Central memory CD8-positive, alpha-beta T cell (primary cell): ENCODE measurements around the gene ST6GALNAC6.
A peak's percentile ranks its signal among the peaks of the same experiment; 100 is the strongest.

Experiments
- ATAC-seq: fragments of 150-1000 bp; cut with Tn5 transposase; replicated peaks from 2 replicates; pipeline ENCODE4 v1.10.0; 2022; ENCODE audit warnings: mild to moderate bottlenecking, moderate FRiP score, moderate number of reproducible peaks; ENCODE audit not compliant: poor library complexity, severe bottlenecking; ENCODE audit errors: extremely low read depth
- DNase-seq, 2 donors: peaks; one replicate each; pipeline ENCODE4 v3.0.0; 2021; ENCODE audit warnings: low spot score in 2 of 2
- H3K27ac Mint-ChIP-seq: one replicate; pipeline ENCODE4 v1.8.0; 2022; ENCODE audit warnings: low read depth, mild to moderate bottlenecking, moderate library complexity, mixed read lengths
- H3K27me3 Mint-ChIP-seq: one replicate; pipeline ENCODE4 v1.8.0; 2022; ENCODE audit warnings: mixed read lengths
- H3K36me3 Mint-ChIP-seq: one replicate; pipeline ENCODE4 v1.8.0; 2022; ENCODE audit warnings: mild to moderate bottlenecking, moderate library complexity, mixed read lengths; ENCODE audit not compliant: insufficient read depth
- H3K4me1 Mint-ChIP-seq: one replicate; pipeline ENCODE4 v1.8.0; 2022; ENCODE audit warnings: mixed read lengths
- H3K4me3 Mint-ChIP-seq: one replicate; pipeline ENCODE4 v1.8.0; 2022; ENCODE audit warnings: mild to moderate bottlenecking, moderate library complexity, mixed read lengths
- H3K9me3 Mint-ChIP-seq: one replicate; pipeline ENCODE4 v1.8.0; 2022; ENCODE audit warnings: mixed read lengths

The ST6GALNAC6 gene

DNA sequence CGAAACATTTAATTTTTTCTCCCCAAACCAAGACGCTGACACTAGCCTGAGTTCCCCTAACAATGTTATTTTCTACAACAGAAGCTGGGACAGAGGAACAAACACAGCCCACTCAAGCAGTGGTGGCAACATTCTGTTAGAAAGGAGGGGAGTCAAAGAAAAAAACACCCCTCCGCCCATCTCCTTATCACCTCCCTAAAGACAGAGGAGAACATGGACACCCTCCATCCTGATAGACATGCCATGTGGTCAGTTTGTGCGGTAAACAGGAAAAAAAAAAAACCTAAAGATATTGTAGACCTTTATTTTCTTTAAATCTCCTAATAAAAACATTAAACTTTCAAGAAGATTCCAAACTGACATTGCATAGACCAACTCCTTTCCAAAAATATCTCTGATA, 41.2 kb upstream of the ST6GALNAC6 start:
- DNase-seq (no peak), ATAC-seq (no peak)
- Mint-ChIP-seq H3K4me3 (no peak overlapping the region), H3K9me3 (no peaks in the 10 kb centered on the region), H3K36me3 (peaks cover 47% of the 10 kb centered on the region), H3K4me1 (peaks cover 43% of the 10 kb centered on the region), H3K27me3 (no peaks in the 10 kb centered on the region), H3K27ac (no peak overlapping the region)

DNA sequence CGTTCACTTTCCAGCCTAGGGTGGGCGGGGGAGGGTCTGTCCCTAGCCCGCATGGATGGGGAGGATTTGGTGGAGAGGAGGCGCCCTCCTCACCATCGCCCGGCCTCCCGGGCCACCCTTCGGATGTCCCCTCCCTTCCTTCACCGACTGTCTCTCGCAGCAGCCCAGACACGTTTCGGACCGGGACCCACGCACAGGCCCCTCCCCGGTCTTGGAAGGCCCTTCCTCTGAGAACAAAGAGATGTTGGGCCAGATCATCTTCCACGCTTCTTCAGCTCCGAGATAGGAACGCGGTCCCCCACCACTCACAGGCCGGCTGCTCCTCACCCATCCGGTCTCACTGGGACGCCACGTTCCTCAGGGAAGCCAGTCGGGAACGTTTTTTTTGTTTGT, 38.9 kb upstream of the ST6GALNAC6 start:
- peaks cover 48% of the 10 kb centered on the region for H3K4me1 Mint-ChIP-seq
- H3K9me3 Mint-ChIP-seq, result no peaks in the 10 kb centered on the region
- peak overlapping the region; percentile 85 for H3K4me3 Mint-ChIP-seq
- ATAC-seq (no peak), DNase-seq (no peak)
- H3K27me3 Mint-ChIP-seq, result no peaks in the 10 kb centered on the region
- peaks cover 42% of the 10 kb centered on the region for H3K36me3 Mint-ChIP-seq
- peak overlapping the region; percentile 87 for H3K27ac Mint-ChIP-seq

DNA sequence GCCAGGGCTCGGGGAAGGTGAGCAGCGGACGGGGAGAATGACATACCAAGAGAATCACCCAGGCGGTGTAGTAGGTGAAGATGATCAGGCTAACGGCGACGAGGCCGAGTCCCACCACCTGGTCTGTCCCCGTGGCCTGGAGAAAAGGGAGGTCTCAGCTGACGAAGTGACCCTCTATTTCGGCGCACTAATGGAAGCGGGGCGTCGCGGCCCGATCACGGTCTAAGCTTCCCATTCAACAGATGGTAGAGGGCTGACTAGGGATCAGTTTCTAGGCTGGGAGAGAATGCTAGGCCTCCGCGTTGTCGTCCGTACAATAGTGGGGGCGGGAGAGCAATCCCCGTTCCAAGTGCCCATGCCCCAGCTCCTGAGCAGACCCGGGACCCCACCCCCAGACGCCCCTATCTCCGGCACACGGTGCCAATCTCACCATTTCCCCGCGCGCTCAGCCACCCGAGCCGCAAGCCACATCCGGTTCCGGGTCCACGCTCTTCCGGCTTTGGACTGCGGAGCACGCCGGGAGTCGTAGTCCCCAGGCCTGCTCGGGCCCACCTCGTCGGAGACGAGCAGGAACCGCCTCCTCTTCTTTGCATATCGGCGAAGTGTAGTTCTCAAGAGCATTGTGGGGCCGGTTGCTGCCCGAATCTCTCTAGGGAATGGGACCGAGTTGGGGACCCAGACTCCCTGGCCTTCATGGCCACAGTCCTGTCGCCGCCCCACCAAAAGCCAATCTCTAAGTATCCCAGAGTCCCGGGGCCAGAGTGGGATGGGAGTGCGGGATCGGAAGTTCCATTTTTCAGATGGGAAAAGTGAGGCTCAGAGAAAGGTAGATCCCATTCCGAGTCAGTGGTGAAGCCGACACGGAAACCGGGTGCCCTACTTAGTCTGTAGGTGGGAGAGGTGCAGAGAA, 38.2 kb upstream of the ST6GALNAC6 start, which contains the start of gene DPM2:
Gene DPM2, minus strand, starts transcription at position 467 of the 910 bp plus-strand sequence. Its CDS starts 34 bp downstream, at position 433.
- Mint-ChIP-seq H3K4me3 (peak within 1 kb of the TSS; percentile 85), H3K9me3 (no peaks in the 10 kb centered on the region), H3K27ac (peak within 1 kb of the TSS; percentile 87), H3K36me3 (peaks cover 37% of the 10 kb centered on the region), H3K27me3 (no peaks in the 10 kb centered on the region), H3K4me1 (peaks cover 41% of the 10 kb centered on the region)
- peak; percentile 95 for ATAC-seq
- DNase-seq, result peak; percentile 67 to 68

DNA sequence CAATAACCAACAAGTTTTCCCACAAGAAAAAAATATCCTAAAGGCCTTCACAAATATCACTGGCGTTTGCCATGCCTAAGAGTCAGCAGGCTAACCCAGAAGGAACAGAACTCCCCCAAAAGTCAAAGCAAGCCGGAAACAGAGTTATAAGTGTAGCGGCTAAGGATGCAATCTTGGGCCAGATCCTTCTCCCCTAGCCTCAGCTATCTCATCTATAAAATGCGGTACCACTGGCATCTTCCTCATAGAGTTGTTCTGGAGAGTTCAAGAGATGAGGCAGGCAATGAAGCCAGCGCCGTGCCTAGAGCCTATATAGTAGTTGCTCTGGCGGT, 37.6 kb upstream of the ST6GALNAC6 start:
- ATAC-seq, result no peak
- no peak for DNase-seq
- Mint-ChIP-seq H3K9me3 (no peaks in the 10 kb centered on the region), H3K27me3 (no peaks in the 10 kb centered on the region), H3K36me3 (peaks cover 32% of the 10 kb centered on the region), H3K4me3 (peak overlapping the region; percentile 85), H3K27ac (peak overlapping the region; percentile 87), H3K4me1 (peaks cover 40% of the 10 kb centered on the region)

DNA sequence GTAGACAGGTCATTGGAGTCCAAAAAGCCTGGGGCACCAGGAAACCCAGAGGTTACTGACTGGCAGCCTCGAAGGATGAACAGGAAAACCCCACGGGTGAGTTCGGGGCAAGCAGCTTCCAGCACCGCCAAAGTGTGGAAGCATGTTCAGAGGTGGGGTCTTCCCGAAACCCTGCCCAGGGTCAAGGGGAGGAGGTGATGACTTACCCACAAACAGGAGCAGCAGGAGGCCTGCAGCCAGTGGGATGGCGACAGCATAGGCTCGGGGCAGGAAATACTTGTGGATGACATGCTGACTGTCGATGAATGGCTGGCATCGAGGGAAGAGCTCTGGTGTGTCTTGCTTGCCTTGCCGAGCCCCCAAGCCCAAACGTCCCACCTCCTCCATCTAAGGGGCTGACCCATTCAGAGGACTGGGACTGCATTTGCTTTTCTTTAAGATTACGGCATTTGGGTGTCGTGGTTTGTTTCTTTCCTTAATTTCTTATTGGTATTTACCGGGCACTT, 37.0 kb upstream of the ST6GALNAC6 start:
- Mint-ChIP-seq H3K4me1 (peaks cover 43% of the 10 kb centered on the region), H3K27ac (peak overlapping the region; percentile 87), H3K4me3 (peak overlapping the region; percentile 85), H3K36me3 (peaks cover 32% of the 10 kb centered on the region), H3K9me3 (no peaks in the 10 kb centered on the region), H3K27me3 (no peaks in the 10 kb centered on the region)
- no peak for ATAC-seq
- no peak for DNase-seq

DNA sequence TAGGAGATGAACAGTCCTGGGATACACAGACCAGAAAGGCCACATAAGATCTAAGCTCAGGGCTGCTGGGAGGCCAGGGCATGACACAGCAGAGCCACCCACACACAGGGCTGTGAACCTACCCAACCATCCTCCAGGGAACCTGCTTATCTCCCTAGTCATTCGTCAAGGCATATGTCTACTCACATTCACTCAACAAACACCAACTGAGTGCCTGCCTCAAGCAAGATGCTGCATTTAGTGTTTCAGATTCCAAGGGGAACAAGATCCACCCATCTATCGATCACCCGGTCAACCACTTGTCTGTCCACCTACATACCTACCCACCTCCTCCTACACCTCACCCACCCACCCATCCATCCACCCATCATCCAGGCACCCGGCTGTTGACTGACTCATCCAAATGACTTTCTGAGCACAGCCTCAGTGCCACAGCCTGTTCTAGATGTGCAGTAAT, 36.4 kb upstream of the ST6GALNAC6 start:
- peak overlapping the region; percentile 87 for H3K27ac Mint-ChIP-seq
- peak overlapping the region; percentile 85 for H3K4me3 Mint-ChIP-seq
- H3K9me3 Mint-ChIP-seq, result no peaks in the 10 kb centered on the region
- H3K27me3 Mint-ChIP-seq, result no peaks in the 10 kb centered on the region
- DNase-seq, result no peak
- no peak for ATAC-seq
- peaks cover 47% of the 10 kb centered on the region for H3K4me1 Mint-ChIP-seq
- H3K36me3 Mint-ChIP-seq, result peaks cover 30% of the 10 kb centered on the region

DNA sequence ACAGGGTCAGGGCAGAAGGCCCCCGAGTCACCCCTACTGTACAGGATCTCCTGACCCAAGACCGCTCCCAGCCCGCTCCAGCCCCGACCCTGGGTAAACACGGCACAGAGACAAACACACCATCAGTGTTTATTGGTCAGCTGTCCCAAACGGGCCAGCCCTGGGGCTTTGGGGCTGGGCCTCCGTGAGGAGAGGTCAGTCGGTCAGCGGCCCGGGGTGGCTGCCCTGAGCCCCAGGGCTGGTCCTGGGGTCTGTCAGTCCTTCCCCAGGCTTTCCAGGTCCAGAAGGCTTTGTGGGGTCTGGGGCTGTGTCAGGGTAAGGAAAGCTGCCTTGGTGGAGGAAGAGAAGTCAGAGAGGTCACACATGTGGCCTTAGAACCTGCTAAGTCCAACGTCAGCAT, 35.6 kb upstream of the ST6GALNAC6 start:
- H3K27ac Mint-ChIP-seq, result no peak overlapping the region
- H3K36me3 Mint-ChIP-seq, result peaks cover 30% of the 10 kb centered on the region
- H3K4me1 Mint-ChIP-seq, result peaks cover 50% of the 10 kb centered on the region
- DNase-seq (no peak), ATAC-seq (no peak)
- no peaks in the 10 kb centered on the region for H3K27me3 Mint-ChIP-seq
- no peaks in the 10 kb centered on the region for H3K9me3 Mint-ChIP-seq
- peak overlapping the region; percentile 85 for H3K4me3 Mint-ChIP-seq

DNA sequence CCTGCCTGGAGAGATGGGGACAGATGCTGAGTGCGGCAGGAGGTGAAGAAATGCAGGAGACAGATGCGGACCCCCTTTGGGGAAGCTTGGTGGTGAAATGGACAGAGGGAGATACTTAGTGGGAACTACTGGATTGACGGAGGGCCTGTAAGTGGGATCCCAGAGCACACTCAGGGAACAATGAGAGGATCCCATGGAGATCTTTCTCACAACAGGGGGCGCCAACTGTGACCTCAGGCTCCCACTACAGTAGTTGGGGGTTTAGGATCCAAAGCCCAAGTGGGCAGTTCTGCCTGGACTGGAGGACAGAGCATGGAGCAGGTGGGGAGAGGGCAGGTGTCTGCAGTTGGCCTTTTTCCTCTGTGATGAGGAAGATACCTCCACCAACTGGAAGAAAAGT, 34.8 kb upstream of the ST6GALNAC6 start:
- Mint-ChIP-seq H3K4me1 (peaks cover 57% of the 10 kb centered on the region), H3K27me3 (no peaks in the 10 kb centered on the region), H3K36me3 (peaks cover 27% of the 10 kb centered on the region), H3K27ac (no peak overlapping the region), H3K9me3 (no peaks in the 10 kb centered on the region), H3K4me3 (no peak overlapping the region)
- DNase-seq (no peak), ATAC-seq (no peak)

DNA sequence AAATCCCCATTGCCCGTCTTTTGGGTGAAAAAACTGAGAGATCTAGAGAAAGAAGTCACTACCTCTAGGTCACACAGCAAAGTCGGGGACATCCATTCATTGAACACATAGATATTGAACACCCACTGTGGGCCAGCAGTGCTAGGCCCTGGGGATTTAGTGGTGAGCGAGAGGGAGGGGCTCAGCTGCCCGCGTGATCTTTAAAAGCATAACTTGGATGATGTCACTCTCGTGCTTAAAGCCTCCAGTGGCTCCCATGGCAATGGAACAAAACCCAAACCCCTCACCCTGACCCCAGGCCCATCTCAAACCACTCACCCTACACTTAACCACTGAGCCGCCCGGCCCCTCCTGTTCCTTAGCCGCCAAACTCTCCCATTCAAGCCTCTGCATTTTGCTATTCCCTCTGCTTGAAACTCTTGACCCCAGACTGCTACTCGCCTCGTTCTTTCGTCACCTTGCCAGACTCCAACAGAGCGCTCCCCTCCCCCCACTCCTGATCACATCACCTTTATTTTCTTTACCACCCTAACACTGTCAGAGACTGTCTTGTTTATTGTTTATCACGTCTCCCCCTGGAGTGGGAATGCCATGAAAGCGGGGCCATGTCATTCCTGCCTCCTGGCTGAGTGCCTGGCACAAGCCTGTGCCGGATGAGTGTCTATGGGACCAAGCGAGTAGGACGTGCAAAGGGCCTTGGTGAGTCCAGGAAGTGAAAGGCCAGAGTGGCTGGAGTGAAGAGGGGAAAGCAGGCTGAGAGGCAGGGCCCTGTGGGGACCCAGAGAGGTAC, 31.9 kb upstream of the ST6GALNAC6 start:
- no peaks in the 10 kb centered on the region for H3K9me3 Mint-ChIP-seq
- ATAC-seq, result no peak
- H3K36me3 Mint-ChIP-seq, result peaks cover 11% of the 10 kb centered on the region
- no peak for DNase-seq
- H3K27me3 Mint-ChIP-seq, result peaks cover 2% of the 10 kb centered on the region
- peak overlapping the region; percentile 74 for H3K4me3 Mint-ChIP-seq
- H3K27ac Mint-ChIP-seq, result no peak overlapping the region
- H3K4me1 Mint-ChIP-seq, result peaks cover 38% of the 10 kb centered on the region

DNA sequence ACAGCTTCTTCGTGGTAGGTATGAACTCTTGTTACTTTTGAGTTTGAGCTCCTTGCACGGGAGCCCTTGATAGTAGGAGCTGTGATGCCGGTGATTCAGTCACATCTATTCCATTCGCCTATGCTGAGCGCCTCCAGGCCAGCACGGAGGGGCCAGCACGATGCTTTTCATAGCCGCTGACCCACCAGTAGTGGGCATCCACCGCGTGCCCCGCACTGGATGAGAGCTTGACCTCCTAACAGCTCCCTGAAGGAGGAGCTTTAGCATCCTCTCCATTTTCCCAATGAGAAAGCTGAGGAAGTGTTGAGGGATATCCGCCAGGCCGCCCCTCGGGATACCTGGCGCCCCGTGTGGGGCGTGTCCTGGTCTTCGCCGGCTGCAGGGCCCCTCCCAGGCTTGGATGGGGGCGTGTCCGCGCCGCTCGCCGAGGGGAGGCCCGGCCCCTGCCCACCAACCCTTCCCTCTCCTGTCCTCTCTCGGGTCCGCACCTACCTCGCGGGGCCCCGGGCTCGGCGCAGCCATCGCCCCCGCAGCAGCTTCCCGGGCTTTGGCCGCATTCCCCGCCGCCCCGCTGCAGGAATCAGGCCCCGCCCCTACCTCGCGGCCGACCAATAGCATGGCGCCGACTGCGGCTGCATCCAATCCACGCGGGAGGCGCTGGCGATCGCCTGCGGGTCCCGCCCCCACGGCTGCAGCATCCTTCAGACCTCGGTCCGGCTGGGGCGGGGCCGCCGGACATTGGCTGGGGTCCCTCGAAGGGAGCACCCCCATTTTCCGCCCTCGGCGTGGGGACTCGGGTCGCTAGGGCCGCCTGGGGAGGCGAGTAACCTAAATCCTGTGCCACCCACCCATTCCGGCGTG, 31.1 kb upstream of the ST6GALNAC6 start, which contains the start of gene PIP5KL1:
Gene PIP5KL1, minus strand, starts transcription at position 547 of the 861 bp plus-strand sequence. Its CDS starts 25 bp downstream, at position 522.
- Mint-ChIP-seq H3K4me1 (peaks cover 30% of the 10 kb centered on the region), H3K36me3 (peaks cover 9% of the 10 kb centered on the region), H3K4me3 (peak within 1 kb of the TSS; percentile 74), H3K27me3 (peaks cover 9% of the 10 kb centered on the region), H3K27ac (no peak within 1 kb of the TSS), H3K9me3 (no peaks in the 10 kb centered on the region)
- ATAC-seq, result peak; percentile 62
- peak in 1 of 2 donors; percentile 45 for DNase-seq

DNA sequence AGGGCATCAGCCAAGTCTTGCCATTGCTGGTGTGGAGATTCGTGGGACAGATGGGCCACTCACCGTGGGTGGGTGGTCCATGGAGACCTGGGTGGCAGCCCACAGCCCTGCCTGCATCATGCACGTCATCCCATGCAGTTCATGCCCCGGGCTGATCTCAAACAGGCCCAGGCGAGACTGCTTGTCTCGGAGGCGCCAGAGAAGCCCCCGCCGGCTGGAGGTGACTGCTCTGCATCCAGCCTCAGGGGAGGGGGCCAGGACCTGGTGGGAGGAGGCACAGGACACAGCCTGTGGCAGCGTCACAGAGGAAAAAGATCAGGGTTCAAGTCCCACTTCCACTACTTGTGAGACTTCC, 30.2 kb upstream of the ST6GALNAC6 start:
- DNase-seq (no peak), ATAC-seq (no peak)
- Mint-ChIP-seq H3K36me3 (peaks cover 6% of the 10 kb centered on the region), H3K27ac (no peak overlapping the region), H3K4me3 (peak overlapping the region; percentile 74), H3K27me3 (peaks cover 15% of the 10 kb centered on the region), H3K9me3 (no peaks in the 10 kb centered on the region), H3K4me1 (peaks cover 24% of the 10 kb centered on the region)
